T-helper 2 cell (primary cell): ENCODE data around the gene TMBIM4.

Experiments used
- DNase-seq, 5 experiments: peaks; one replicate each; pipeline versions ENCODE4 v3.0.0 to v3.0.0-alpha.2; 2012 to 2022

Gene TMBIM4

GRCh38 chr12:66087365-66087943, 82.3 kb downstream of the TMBIM4 start:
- DNase-seq, result peak in 2 of 5 experiments; percentile 21 to 47

GRCh38 chr12:66085998-66086397, 83.8 kb downstream of the TMBIM4 start:
- no peak for DNase-seq
